Erythroblast (primary cell): Measurements from ENCODE around the gene OR13D1.

Experiments
- GATA1 ChIP-seq: IDR thresholded peaks from 2 replicates; pipeline ENCODE4 v1.6.1; 2011; ENCODE audit warnings: low read depth, mild to moderate bottlenecking, control low read depth, low read length, moderate library complexity
- POLR2A ChIP-seq: IDR thresholded peaks from 2 replicates; pipeline ENCODE4 v1.6.1; 2011; ENCODE audit warnings: mild to moderate bottlenecking, low read length

GRCh38 chr9:104700306-104700705 is 6.0 kb downstream of the OR13D1 start:
- no peak for TF ChIP-seq POLR2A
- TF ChIP-seq GATA1 = no peak
